GM12801 (cell line): Measurements from ENCODE around the gene NOX4.

Experiments used
- CTCF ChIP-seq: IDR thresholded peaks from one replicate; pipeline ENCODE4 v1.5.1; 2011; ENCODE audit warnings: control low read depth; ENCODE audit not compliant: insufficient read length; ENCODE audit errors: extremely low read depth

NOX4 gene

GRCh38 chr11:89477175-89477574 is 14.0 kb downstream of the NOX4 start:
- no peak for TF ChIP-seq CTCF

- TF ChIP-seq CTCF: no peak
These were observed 27.9 kb downstream of the NOX4 start for GRCh38 chr11:89463266-89463780.

GRCh38 chr11:89458716-89459115 is 32.5 kb downstream of the NOX4 start:
- TF ChIP-seq CTCF: no peak

- TF ChIP-seq CTCF: no peak
These were observed 34.0 kb downstream of the NOX4 start for GRCh38 chr11:89457190-89457589.

- no peak for TF ChIP-seq CTCF
These were observed 34.5 kb downstream of the NOX4 start for GRCh38 chr11:89456681-89457080.

GRCh38 chr11:89452780-89453179 is 38.4 kb downstream of the NOX4 start:
- no peak for TF ChIP-seq CTCF

GRCh38 chr11:89447845-89448244 is 43.3 kb downstream of the NOX4 start:
- TF ChIP-seq CTCF: no peak
